Motor neuron (in vitro differentiated cells): ENCODE results near the gene BTG4. TPM values are rescaled to one million over a fixed set of nuclear protein-coding genes. Genes with fewer than 3 reads are reported as not detected.

Source experiments
- ATAC-seq, 8 experiments: fragments of 200-7000 bp; cut with Tn5 transposase; replicated peaks in 6 of 8; 2 replicates each; pipeline ENCODE4 v1.8.0; 2021; ENCODE audit warnings: mild to moderate bottlenecking in 8 of 8, moderate library complexity in 8 of 8
- H3K27ac ChIP-seq, 2 donors: fragments of 250-450 bp; sonication (Bioruptor Pico); 2 replicates each; pipeline ENCODE4 v1.9.0; 2021; ENCODE audit warnings: antibody characterized with exemption in 2 of 2, mild to moderate bottlenecking in 2 of 2, moderate library complexity in 1 of 2
- H3K4me1 ChIP-seq, 2 donors: fragments of 250-450 bp; sonication (Bioruptor Pico); replicated peaks in 1 of 2; 2 replicates each; pipeline ENCODE4 v1.6.1; 2021; ENCODE audit warnings: antibody characterized with exemption in 2 of 2, mild to moderate bottlenecking in 2 of 2, moderate library complexity in 1 of 2
- H3K4me3 ChIP-seq, 5 donors: fragments of 250-450 bp; sonication (Bioruptor Pico); 2 replicates each; pipeline ENCODE4 v1.9.0; 2021; ENCODE audit warnings: antibody characterized with exemption in 5 of 5, mild to moderate bottlenecking in 5 of 5, moderate library complexity in 4 of 5
- WGBS, 10 experiments: fragments of 450-650 bp; shearing (Covaris generic); methylation state at CpG; one replicate each; pipeline ENCODE4 v1.0.0; 2022; 5-methylcytosine and 5-hydroxymethylcytosine counted together
- in situ Hi-C, 9 experiments: fragments of 400-800 bp; cut with MboI; loops; one replicate each; pipeline ENCODE4 v1.15.0; 2021; ENCODE audit warnings: low sequenced_read_pairs in 9 of 9, low pct_unique_long_range_greater_than_20kb in 2 of 9; ENCODE audit not compliant: unreplicated experiment in 9 of 9
- total RNA-seq, 8 experiments: library from RNA; unstranded; fragments of 300-600 nt; gene quantifications; 2 replicates each; pipeline versions ENCODE4 v1.2.3 to v1.2.4, GENCODE V29; 2022

Gene BTG4
- total RNA-seq, 8 experiments from 2014 or later = 0.29 TPM; not detected in 7

DNA sequence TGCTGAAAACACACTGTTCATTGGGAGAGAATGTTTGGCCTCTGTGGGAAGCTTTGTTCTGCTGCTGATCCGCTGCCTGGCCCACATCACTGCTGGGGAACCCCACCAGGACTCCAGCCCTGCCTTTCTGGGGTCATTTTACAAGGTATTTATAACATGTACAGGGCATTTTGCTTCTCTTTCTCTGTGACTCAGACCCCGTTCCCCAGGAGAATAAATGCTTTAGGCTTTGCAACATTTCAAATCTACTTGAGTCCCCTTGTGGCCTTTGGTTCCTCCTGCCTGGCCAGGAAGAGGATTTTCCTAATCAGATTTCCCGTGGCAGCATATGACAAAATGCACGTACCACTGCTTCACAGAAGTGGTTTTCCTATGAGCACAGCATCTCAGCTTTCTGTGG lies 43.0 kb downstream of the BTG4 start:
- Histone ChIP-seq H3K27ac (no peak overlapping the region), H3K4me3 (no peak overlapping the region), H3K4me1 (no peaks in the 10 kb centered on the region)
- in situ Hi-C loops = loop anchor here in 1 of 9 experiments (25.0 kb wide), 1 partner anchor 293 kb away; the partner anchor contains the start of gene PPP2R1B
- 20 to 83% (median 70%) methylated on average over 1 to 4 of the region's 4 CpGs; no CpG with 5 or more reads in 3 of the 10 experiments for WGBS, 10 experiments
- peak in 1 of 8 experiments; percentile 31 for ATAC-seq

DNA sequence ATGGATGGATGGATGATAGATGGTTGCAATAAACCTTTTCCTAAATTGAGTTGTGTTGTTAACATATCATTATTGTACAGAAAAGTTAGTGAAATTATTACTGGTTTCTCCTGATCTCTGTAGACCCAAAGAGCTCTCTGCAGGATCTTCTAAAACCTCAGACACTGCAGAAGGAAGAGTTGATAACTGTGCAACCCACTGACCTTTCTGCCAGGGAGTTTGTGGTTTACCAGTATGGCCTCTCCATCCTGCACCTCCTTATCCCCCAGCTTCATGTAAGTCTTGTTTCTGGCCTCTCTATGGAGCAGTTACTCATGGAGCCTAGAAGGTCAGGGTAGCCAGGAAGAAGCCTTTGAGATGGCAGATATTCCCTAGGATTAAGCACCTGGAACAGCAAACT lies 45.6 kb downstream of the BTG4 start:
- in situ Hi-C loops = loop anchor here in 1 of 9 experiments (25.0 kb wide), 1 partner anchor 296 kb away; the partner anchor contains the start of gene PPP2R1B
- H3K4me1 ChIP-seq = no peaks in the 10 kb centered on the region
- ATAC-seq = no peak
- no peak overlapping the region for H3K4me3 ChIP-seq
- H3K27ac ChIP-seq = no peak overlapping the region

DNA sequence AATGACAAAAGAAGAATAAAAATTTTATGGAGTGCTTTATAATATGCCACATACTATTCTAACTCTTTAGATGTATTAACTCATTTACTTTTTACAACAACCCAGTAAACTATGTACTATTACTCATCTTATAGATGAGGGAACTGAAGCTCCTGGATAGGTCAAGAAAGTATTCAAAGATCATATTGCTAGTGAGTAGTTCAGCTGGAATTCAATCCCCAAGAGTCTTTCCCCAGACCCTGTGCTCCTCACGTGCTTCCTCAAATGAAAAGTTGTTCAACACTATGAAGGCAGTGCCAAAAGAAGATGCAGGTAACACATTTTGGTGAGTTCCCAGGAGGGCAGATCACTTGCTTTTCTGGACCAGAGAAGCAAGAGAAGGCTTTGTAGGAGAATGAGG lies 46.8 kb downstream of the BTG4 start:
- in situ Hi-C loops = loop anchor here in 1 of 9 experiments (25.0 kb wide), 1 partner anchor 297 kb away; the partner anchor contains the start of gene PPP2R1B
- WGBS, 10 experiments = 0 to 100% (median 44%) methylated on average over 1 of the region's 1 CpG; no CpG with 5 or more reads in 3 of the 10 experiments
- ATAC-seq = peak in 1 of 8 experiments; percentile 15
- Histone ChIP-seq H3K4me1 (peaks cover 0 to 6% of the 10 kb centered on the region in 2 donors), H3K4me3 (no peak overlapping the region), H3K27ac (no peak overlapping the region)

DNA sequence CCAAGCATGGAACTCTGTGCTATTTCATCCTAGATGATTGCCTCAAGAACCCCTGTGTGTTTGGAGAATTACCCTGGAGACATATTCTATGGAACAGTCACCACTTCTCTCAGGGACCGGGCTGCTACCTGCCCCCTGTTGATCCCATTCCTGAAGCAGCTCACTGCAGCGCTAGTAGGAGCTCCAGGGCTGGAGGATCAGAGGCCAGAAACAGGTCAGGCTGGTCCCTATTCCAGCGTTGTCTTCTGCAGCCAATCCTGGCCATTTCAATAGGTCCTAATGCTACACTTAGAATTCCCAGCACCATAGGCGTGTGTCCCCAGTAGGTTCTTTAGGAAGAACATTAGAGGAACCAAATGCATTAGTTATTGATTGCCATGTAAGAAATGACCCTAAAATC lies 48.9 kb downstream of the BTG4 start:
- no peak overlapping the region for H3K4me3 ChIP-seq
- ATAC-seq = no peak
- 40 to 100% (median 83%) methylated on average over 1 to 3 of the region's 4 CpGs; no CpG with 5 or more reads in 4 of the 10 experiments for WGBS, 10 experiments
- H3K27ac ChIP-seq = no peak overlapping the region
- H3K4me1 ChIP-seq = peaks cover 0 to 6% of the 10 kb centered on the region in 2 donors
- in situ Hi-C loops = loop anchor here in 1 of 9 experiments (25.0 kb wide), 1 partner anchor 299 kb away; the partner anchor contains the start of gene PPP2R1B

DNA sequence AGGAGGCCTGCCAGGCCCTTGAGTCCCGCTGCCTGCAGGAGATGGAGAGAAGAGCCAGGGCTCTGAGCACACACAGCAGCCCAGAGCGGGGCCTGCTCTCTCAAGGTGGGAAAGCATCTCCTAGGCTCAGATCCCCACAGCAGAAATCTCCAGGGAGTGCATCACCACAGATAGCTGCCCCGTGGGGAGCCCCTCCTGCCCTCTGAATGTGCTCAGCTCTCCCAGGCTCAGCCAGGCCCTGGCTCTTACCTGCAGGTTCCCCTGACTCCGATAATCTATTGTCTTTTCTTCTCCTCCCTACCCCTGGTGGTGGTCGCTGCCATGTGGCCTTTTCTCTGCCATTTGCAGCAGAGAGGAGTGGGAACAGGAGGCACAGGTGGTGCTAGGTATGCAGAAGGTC lies 49.9 kb downstream of the BTG4 start:
- 30 to 80% (median 60%) methylated on average over 1 to 4 of the region's 5 CpGs; no CpG with 5 or more reads in 5 of the 10 experiments for WGBS, 10 experiments
- Histone ChIP-seq H3K4me3 (no peak overlapping the region), H3K27ac (no peak overlapping the region), H3K4me1 (peaks cover 0 to 6% of the 10 kb centered on the region in 2 donors)
- no peak for ATAC-seq
- in situ Hi-C loops = loop anchor here in 1 of 9 experiments (25.0 kb wide), 1 partner anchor 300 kb away; the partner anchor contains the start of gene PPP2R1B

DNA sequence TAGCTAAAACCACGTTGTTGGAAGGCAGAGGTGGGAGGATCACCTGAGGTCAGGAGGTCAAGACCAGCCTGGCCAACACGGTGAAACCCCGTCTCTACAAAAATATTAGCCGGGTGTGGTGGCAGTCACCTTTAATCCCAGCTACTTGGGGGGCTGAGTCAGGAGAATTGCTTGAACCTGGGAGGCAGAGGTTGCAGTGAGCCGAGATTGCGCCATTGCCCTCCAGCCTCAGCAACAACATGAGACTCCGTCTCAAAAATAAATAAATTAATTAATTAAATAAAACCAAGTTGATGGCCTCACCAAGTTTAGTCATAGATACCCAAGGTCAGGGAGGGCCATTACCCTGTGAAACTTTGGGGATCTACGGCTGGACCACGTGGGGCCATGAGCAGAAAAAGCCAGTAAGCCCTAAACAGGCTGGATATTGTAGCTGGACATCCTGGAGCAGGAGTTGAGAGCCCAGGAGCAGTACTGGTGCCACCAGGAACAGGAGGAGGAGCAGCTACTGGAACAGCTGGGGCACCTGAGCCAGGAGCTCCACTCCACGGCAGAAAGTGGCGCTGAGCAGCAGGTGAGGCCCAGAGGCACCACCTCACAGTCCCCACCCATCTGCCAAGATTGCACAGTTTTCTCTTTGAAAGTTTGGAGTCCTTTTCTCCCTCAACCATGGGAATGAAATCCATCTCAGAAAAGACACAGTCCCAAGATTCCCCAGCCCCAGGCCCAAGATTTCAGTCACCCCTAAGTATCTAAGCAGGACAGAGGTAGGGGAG lies 50.5 kb downstream of the BTG4 start:
- ATAC-seq = no peak
- Histone ChIP-seq H3K27ac (no peak overlapping the region), H3K4me1 (peaks cover 0 to 6% of the 10 kb centered on the region in 2 donors), H3K4me3 (no peak overlapping the region)
- in situ Hi-C loops = loop anchor here in 1 of 9 experiments (25.0 kb wide), 1 partner anchor 301 kb away; the partner anchor contains the start of gene PPP2R1B
- WGBS, 10 experiments = 76 to 94% (median 81%) methylated on average over 1 to 5 of the region's 11 CpGs; no CpG with 5 or more reads in 4 of the 10 experiments

DNA sequence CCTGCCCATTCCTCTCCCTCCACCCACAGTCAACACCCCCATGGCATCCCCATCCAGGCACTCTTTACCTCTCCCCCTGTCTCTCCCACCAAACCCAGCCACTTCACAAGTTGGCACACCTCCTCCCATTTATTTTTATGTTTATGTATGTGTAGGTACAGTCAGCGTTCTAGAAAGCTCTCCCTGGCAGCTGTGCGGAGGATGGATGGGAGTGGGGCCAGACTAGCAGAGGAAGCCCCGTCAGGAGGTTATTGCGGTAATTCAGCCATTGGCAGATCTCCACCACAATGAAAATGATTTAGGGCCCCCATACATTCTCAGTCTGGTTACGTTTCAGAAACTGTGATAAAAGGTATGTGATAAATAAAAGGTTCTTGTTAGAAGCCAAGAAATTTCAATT lies 51.3 kb downstream of the BTG4 start:
- H3K27ac ChIP-seq = no peak overlapping the region
- peak in 2 of 8 experiments; percentile 56 to 92 for ATAC-seq
- H3K4me1 ChIP-seq = peaks cover 0 to 6% of the 10 kb centered on the region in 2 donors
- in situ Hi-C loops = loop anchor here in 1 of 9 experiments (25.0 kb wide), 1 partner anchor 301 kb away; the partner anchor contains the start of gene PPP2R1B
- no peak overlapping the region for H3K4me3 ChIP-seq
- 79 to 80% methylated on average over 2 to 5 of the region's 5 CpGs; no CpG with 5 or more reads in 8 of the 10 experiments for WGBS, 10 experiments

DNA sequence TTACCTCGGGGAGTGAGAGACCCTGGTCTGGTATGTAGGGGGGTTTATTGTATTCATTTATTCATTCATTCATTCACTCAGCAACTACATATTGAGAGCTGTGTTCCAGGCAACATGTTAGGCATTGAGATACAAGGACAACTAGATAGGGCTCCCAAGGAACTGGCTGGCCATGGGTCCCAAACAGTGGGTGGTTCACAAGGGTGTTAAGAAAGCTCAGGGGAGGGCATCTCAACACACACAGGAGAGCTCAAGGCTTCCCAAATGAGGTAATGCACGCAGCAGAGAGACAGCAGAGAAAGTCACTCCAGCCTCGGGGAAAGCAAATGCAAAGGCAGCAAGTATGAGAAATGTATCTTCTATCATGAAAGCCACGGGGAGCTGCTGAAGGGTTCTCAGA lies 51.8 kb downstream of the BTG4 start:
- WGBS, 10 experiments = 0 to 83% (median 52%) methylated on average over 1 to 4 of the region's 4 CpGs; no CpG with 5 or more reads in 3 of the 10 experiments
- ATAC-seq = no peak
- in situ Hi-C loops = loop anchor here in 1 of 9 experiments (25.0 kb wide), 1 partner anchor 302 kb away; the partner anchor contains the start of gene PPP2R1B
- no peak overlapping the region for H3K27ac ChIP-seq
- no peak overlapping the region for H3K4me3 ChIP-seq
- H3K4me1 ChIP-seq = peaks cover 0 to 6% of the 10 kb centered on the region in 2 donors

DNA sequence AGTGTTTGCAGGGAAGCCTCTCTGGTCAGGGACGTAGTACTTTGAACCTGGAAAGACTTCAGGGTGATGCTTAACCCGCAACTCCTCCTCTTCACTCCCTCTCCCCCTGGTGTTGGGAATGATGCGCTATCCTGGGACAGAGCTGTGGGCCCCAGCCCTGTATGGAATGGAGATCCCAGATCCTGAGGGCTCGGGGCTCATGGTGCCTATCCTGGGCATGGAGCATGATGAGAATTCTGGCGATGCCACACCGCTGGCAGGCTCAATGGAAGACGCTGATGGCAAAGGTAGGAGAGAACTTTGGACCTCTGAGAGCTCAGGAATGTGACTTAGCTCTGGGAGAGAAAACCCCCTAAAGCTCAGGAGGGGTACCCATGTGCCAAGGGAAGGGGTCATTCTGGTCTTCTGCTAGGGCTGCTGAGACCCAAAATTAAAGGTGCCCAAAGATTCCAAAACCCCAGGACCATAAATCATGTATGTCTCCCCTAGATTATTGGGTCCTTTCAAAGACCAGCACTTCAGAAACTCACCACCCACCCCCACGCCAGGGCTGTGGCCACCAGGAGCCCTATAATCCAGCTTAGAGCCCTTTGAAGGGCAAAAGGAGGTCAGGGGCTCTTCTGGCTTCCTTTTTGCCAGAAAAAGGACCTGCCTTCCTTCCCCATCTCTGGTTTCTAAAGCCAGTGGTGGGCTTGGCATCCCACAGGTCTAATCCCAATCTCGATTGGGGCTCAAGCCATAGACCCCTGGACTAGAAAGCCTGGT lies 52.5 kb downstream of the BTG4 start:
- Histone ChIP-seq H3K4me1 (peaks cover 0 to 6% of the 10 kb centered on the region in 2 donors), H3K27ac (no peak overlapping the region), H3K4me3 (no peak overlapping the region)
- in situ Hi-C loops = loop anchor here in 1 of 9 experiments (10.0 to 25.0 kb wide), 2 partner anchors 105 to 303 kb away; partner anchors contain the start of gene PPP2R1B
- ATAC-seq = no peak
- 59 to 100% (median 69%) methylated on average over 1 to 8 of the region's 9 CpGs; no CpG with 5 or more reads in 3 of the 10 experiments for WGBS, 10 experiments

DNA sequence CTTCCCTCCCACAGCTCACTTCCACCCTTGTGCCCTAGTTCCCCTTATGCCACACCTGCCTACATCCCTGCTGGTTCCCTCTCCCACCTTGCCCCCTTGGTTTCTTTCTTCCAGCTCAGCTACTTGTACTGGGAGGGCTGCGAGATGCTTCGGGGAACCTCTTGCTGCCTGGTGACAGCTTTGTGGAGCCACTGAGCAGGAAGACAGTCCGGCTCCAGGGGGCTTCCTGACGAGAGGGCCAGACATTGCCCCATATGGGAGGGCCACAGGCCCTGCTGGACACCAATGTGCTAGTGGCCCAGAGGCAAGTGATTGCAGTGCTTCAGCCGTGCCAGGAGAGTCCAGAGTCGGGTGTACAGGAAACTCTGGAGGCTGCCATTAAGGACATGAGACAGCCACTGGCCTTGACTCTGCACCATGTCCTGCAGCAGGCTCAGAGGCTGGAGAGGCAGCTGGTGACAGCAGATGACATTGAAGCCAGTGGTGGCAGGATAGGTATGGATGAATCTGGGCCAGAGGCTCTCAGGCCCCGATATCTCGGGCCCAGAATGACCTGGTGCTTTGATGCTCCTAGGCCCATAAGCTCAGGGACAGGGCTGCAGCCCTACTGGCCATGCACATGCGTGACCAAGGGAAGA lies 54.3 kb downstream of the BTG4 start:
- 40 to 90% (median 60%) methylated on average over 1 to 3 of the region's 9 CpGs; no CpG with 5 or more reads in 5 of the 10 experiments for WGBS, 10 experiments
- no peak overlapping the region for H3K4me3 ChIP-seq
- in situ Hi-C loops = loop anchor here in 1 of 9 experiments (10.0 to 25.0 kb wide), 2 partner anchors 107 to 304 kb away; partner anchors contain the start of gene PPP2R1B
- ATAC-seq = no peak
- no peak overlapping the region for H3K27ac ChIP-seq
- peaks cover 0 to 6% of the 10 kb centered on the region in 2 donors for H3K4me1 ChIP-seq

DNA sequence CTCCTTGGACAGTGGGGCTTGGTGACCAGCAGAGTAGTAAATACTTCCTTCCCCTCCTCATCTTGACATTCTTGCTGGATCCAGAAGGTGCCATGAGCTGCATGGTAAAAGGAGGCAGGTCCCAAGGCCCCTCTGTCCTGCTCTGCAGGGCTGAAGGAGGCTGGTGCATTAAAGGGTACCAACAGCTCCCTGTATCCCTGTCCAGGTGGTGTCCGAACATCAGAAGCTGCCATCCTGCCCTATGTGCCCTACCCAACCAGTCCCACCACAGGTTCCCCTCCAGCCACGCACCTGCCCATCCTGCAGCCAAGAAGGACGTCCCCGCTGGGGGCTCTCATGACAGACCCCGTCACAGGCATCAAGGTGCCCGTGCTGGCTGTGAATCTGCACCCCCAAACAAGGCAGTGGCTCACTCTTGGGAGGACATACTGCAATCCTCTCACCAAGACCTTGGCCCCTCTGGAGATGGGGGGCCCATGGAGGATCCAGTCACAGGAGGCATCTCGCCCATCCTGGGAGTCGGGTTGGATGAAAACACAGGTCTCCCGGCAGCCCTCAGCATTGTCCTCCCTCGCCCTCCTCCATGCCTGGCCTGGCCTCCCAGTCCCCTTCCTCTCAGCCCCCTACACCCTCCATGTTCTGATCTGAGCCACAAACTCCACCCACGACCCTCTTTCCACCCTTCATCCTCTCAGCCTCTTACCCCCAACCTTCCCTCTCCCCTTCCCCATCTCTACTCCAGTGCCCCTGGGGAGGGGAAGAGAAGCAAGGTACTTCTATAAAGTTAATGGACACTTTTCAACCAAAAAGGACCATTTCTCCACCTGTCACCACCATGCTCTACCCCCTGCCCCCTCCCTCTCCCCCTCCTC lies 55.1 kb downstream of the BTG4 start:
- H3K4me1 ChIP-seq = peaks cover 0 to 6% of the 10 kb centered on the region in 2 donors
- in situ Hi-C loops = loop anchor here in 1 of 9 experiments (10.0 to 25.0 kb wide), 2 partner anchors 108 to 305 kb away; partner anchors contain the start of gene PPP2R1B
- no peak for ATAC-seq
- H3K4me3 ChIP-seq = no peak overlapping the region
- WGBS, 10 experiments = 40 to 82% (median 70%) methylated on average over 1 to 4 of the region's 11 CpGs; no CpG with 5 or more reads in 5 of the 10 experiments
- H3K27ac ChIP-seq = no peak overlapping the region
